Measurements from ENCODE around the gene ZNF331.

DNA sequence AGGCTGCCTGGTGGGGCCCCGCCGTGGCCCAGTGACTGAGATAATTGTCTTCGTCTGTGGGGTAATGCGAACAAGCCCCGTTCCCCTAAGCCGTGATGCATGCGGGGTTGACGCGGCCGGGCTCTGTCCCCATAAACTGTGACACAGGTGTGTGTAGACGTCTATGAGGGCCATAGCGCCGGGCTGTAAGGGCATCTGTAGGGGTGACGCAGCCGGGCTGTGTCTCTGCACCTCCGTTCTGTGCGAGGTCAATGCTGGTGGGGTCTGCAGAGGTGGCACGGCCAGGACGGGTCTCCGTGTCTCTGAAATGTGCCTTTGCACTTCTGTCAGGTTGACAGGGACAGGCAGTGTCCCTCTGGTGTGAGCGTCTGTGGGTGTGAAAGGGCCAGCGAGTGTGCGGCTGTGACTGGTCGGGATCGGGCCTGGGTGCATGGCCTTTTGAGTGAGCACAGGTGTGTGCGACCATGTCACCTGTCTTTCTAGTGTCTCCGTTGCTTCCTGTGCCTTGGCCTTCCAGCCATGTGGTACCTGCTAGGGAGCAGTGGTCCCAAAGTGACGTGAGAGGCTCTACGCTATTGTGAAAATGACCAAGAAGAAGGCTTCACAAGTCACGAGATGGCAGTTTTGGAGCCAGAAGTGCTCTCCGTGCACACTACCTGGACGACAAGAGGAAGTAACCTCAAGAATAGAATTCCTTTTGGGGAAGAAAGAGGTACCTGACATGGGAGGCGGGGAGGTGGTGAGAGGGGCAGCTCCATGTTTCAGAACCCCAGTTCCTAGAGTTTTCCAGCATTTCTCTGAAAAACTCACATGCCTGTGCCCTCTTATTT lies 16.4 kb upstream of the ZNF331 start:
- TF ChIP-seq CTCF (conservative IDR thresholded peaks at IDR 0.05; ENCODE audit: low read length) (no peak), EZH2phosphoT487 (IDR thresholded peaks at IDR 0.05; ENCODE audit: borderline replicate concordance, low read depth, low read length) (no peak)

Data from OCI-LY7 (cell line).